IPS DF 6.9 (cell line): ENCODE data around the gene NIP7.

Experiments
- DNase-seq: peaks from one replicate; pipeline ENCODE4 v3.0.0-alpha.2; 2013; ENCODE audit warnings: low read depth, low spot score
- H3K27ac ChIP-seq: one replicate; pipeline ENCODE4 v1.5.1; 2013; ENCODE audit warnings: low read length, control low read depth
- H3K27me3 ChIP-seq: 2 replicates; pipeline ENCODE4 v1.6.1; 2013; ENCODE audit warnings: mild to moderate bottlenecking, low read length; ENCODE audit not compliant: control insufficient read depth, insufficient read depth
- H3K36me3 ChIP-seq: 2 replicates; pipeline ENCODE4 v1.6.1; 2013; ENCODE audit warnings: low read length; ENCODE audit not compliant: control insufficient read depth, insufficient read depth
- H3K4me1 ChIP-seq: 2 replicates; pipeline ENCODE4 v1.6.1; 2013; ENCODE audit warnings: low read length; ENCODE audit not compliant: control insufficient read depth, insufficient read depth
- H3K4me3 ChIP-seq: 2 replicates; pipeline ENCODE4 v1.5.1; 2013; ENCODE audit warnings: mild to moderate bottlenecking, low read length
- H3K9me3 ChIP-seq: 2 replicates; pipeline ENCODE4 v1.6.1; 2013; ENCODE audit warnings: low read length, inconsistent platforms; ENCODE audit not compliant: control insufficient read depth, insufficient read depth
- WGBS: extraction: QIAGEN DNeasy Blood & Tissue Kit; methylation state at CpG from one replicate; pipeline ENCODE4 v1.1.7; 2013; ENCODE audit warnings: mixed read lengths, missing lambda C conversion rate; ENCODE audit not compliant: insufficient read length, insufficient coverage; 5-methylcytosine and 5-hydroxymethylcytosine counted together

The NIP7 gene

DNA sequence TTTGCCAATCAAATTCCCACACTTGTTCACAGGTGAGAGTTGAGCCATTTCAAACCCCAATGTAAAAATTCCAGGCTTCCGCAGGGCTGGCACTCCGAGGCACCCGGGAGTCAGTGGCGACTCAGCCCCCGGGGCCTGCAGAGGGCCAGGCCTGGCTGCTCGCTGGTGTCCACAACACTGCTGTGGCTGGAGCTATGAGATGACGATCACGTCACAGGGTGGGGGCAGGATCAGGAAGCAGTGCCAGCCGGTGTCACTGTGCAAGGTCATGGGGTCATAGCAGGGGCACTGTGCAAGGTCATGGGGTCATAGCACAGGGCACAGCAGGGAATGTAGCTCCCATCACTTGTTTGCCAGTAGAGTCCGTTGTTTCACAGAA is 20.7 kb upstream of the NIP7 start:
- Histone ChIP-seq H3K9me3 (no peaks in the 10 kb centered on the region), H3K27ac (no peak overlapping the region), H3K4me1 (no peaks in the 10 kb centered on the region), H3K36me3 (peaks cover 42% of the 10 kb centered on the region), H3K4me3 (no peak overlapping the region), H3K27me3 (no peaks in the 10 kb centered on the region)
- no peak for DNase-seq
- WGBS: no CpG with 5 or more reads among the region's 10 CpGs

DNA sequence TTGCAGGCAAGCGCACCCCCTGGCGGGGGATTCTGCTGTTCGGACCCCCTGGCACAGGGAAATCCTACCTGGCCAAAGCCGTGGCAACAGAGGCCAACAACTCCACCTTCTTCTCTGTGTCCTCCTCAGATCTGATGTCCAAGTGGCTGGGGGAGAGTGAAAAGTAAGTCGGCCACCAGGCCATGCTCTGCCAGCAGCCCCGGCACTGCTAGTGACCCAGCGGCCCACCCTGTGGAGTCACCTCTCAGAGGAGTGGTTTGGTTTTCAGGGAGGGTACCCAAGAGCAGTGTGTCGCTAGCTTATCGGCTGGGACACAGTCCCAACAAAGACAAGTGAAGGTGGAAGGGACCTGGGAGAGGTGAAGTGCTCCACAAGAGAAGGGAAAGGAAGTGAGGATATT is 20.2 kb upstream of the NIP7 start:
- no peaks in the 10 kb centered on the region for H3K9me3 ChIP-seq
- DNase-seq: no peak
- no peaks in the 10 kb centered on the region for H3K27me3 ChIP-seq
- no peaks in the 10 kb centered on the region for H3K4me1 ChIP-seq
- H3K36me3 ChIP-seq: peaks cover 42% of the 10 kb centered on the region
- H3K27ac ChIP-seq: no peak overlapping the region
- no CpG with 5 or more reads among the region's 9 CpGs for WGBS
- H3K4me3 ChIP-seq: no peak overlapping the region

DNA sequence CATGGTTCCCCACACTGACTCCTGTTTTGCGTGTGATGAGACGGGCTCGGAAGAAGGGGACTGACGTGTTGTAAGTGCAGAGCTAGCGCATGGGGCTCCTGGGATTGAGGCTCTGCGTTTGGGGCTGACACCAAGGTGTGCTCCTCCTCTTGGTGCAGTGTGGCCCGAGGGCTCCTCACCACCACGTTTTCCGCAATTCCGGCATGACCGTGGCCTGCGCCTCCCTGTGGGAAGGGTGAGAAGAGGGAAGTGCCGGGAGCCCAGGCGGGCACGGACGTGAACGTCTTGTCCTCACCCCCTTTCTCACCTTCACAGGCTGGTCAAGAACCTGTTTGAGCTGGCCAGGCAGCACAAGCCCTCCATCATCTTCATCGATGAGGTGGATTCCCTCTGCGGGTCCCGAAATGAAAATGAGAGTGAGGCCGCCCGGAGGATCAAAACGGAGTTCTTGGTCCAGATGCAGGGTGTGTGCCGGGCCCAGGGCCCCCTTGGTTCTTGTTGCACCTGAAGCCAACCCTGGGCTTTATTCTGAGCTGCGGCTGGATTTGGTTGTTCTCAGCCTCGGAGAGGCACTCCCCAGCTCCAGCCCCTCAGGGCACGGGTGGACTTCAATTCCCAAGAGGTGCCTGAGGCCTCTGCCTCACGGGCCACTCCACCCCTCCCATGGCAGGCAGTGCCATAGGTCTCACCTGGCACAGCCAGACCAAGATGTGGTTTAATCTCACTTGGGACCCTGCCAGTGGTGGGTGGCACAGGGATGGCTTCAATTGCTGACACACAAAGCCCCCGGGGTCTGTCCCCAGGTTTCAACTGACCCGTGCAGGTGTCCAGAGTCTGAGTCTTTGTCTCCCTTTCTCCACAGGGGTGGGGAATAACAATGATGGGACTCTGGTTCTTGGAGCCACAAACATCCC is 19.5 kb upstream of the NIP7 start:
- peaks cover 45% of the 10 kb centered on the region for H3K36me3 ChIP-seq
- no peaks in the 10 kb centered on the region for H3K9me3 ChIP-seq
- DNase-seq: no peak
- no CpG with 5 or more reads among the region's 30 CpGs for WGBS
- H3K27ac ChIP-seq: no peak overlapping the region
- no peaks in the 10 kb centered on the region for H3K27me3 ChIP-seq
- no peak overlapping the region for H3K4me3 ChIP-seq
- H3K4me1 ChIP-seq: no peaks in the 10 kb centered on the region

DNA sequence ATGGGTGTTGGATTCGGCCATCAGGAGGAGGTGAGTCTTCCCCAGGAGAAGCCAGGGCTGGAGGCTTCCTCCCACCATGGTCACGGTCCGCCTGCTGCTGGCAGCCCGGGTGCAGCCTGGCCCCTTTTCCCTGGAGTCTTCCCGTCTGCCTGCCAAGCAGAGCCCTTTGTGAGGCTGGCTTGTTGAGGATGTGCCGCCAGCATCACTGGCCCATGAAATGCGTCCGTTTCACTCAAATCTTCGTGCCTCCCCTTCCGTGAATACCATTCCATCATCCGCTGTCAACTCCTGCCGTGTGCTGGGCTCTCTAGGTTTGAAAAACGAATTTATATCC is 18.9 kb upstream of the NIP7 start:
- no peak for DNase-seq
- H3K36me3 ChIP-seq: peaks cover 45% of the 10 kb centered on the region
- no peak overlapping the region for H3K27ac ChIP-seq
- H3K9me3 ChIP-seq: no peaks in the 10 kb centered on the region
- H3K27me3 ChIP-seq: no peaks in the 10 kb centered on the region
- no peak overlapping the region for H3K4me3 ChIP-seq
- no peaks in the 10 kb centered on the region for H3K4me1 ChIP-seq
- no CpG with 5 or more reads among the region's 13 CpGs for WGBS

DNA sequence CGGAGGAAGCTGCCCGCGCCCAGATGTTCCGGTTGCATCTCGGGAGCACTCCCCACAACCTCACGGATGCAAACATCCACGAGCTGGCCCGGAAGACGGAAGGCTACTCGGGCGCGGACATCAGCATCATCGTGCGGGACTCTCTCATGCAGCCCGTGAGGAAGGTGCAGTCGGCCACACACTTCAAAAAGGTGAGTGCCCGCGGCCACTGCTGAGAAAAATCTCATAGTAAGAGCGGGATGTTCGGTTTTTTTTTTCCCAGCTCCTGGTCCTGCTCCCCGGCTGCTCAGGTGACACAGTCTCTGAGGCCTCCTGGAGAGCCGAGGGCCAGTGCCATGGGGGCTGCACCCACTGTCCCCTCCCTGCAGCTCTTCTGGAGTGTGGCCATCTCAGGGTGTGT is 18.5 kb upstream of the NIP7 start:
- Histone ChIP-seq H3K27ac (no peak overlapping the region), H3K27me3 (no peaks in the 10 kb centered on the region), H3K36me3 (peaks cover 47% of the 10 kb centered on the region), H3K9me3 (no peaks in the 10 kb centered on the region), H3K4me1 (no peaks in the 10 kb centered on the region), H3K4me3 (no peak overlapping the region)
- no peak for DNase-seq
- WGBS: no CpG with 5 or more reads among the region's 22 CpGs

DNA sequence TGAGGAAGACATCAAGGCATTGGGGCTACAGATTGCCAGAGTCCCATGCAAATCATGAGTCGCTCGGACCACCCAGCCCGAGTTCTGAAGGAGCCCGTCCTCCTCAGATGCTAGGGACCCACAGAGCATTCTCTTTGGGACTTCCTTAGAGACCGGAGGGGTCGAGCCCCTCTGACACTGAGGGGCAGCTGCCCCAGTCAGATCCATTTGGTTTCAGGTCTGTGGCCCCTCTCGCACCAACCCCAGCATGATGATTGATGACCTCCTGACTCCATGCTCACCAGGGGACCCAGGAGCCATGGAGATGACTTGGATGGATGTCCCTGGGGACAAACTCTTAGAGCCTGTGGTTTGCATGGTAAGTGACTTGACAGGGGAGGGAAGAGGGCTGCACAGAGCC is 17.2 kb upstream of the NIP7 start:
- no peaks in the 10 kb centered on the region for H3K4me1 ChIP-seq
- H3K4me3 ChIP-seq: no peak overlapping the region
- peaks cover 41% of the 10 kb centered on the region for H3K36me3 ChIP-seq
- no peak for DNase-seq
- no peaks in the 10 kb centered on the region for H3K9me3 ChIP-seq
- H3K27me3 ChIP-seq: no peaks in the 10 kb centered on the region
- no CpG with 5 or more reads among the region's 7 CpGs for WGBS
- H3K27ac ChIP-seq: no peak overlapping the region

DNA sequence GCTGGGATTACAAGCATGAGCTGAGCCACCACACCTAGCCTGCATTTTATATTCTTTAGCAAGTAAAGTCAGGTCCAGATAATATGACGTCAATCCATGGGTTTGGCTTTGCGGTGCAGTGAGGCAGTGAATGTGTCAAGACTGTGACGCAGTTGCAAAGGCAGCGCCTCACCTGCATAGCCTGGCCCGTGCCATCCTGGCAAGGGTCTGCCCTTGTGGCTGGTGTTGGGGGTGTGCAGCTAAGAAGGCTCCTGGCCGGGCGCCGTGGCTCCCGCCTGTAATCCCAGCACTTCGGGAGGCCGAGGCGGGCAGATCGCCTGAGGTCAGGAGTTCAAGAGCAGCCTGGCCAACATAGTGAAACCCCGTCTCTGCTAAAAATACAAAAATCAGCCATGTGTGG is 16.2 kb upstream of the NIP7 start:
- no peaks in the 10 kb centered on the region for H3K4me1 ChIP-seq
- no peak overlapping the region for H3K27ac ChIP-seq

DNA sequence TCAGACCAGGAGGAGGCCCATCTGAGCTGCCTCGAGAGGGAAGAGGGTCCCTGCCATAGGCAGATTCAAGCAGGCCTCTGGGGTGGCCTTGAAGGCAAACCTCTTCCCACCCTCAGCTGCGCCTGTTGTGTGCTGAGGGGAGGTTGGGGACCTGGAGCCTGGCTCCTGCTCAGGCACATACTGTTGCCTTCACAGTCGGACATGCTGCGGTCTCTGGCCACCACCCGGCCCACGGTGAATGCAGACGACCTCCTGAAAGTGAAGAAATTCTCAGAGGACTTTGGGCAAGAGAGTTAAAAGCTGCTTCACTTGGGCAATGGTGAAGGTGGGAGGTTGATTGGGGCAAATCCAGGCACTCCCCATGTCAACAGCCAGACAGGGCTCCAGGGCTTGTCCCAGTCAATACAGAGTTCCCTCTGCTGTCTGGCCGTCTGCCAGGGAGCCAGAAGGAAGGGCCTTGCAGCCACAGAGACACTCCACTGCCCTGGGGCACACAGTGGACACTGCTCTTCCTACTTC is 15.5 kb upstream of the NIP7 start:
- DNase-seq: no peak
- no CpG with 5 or more reads among the region's 8 CpGs for WGBS
- Histone ChIP-seq H3K27ac (no peak overlapping the region), H3K4me3 (no peak overlapping the region), H3K36me3 (peaks cover 37% of the 10 kb centered on the region), H3K4me1 (no peaks in the 10 kb centered on the region), H3K9me3 (no peaks in the 10 kb centered on the region), H3K27me3 (no peaks in the 10 kb centered on the region)

More for the DNA sequence above, 16.2 kb upstream of the NIP7 start:
- no CpG with 5 or more reads among the region's 14 CpGs for WGBS
- Histone ChIP-seq H3K27me3 (no peaks in the 10 kb centered on the region), H3K36me3 (peaks cover 41% of the 10 kb centered on the region), H3K4me3 (no peak overlapping the region), H3K9me3 (no peaks in the 10 kb centered on the region)
- DNase-seq: no peak

DNA sequence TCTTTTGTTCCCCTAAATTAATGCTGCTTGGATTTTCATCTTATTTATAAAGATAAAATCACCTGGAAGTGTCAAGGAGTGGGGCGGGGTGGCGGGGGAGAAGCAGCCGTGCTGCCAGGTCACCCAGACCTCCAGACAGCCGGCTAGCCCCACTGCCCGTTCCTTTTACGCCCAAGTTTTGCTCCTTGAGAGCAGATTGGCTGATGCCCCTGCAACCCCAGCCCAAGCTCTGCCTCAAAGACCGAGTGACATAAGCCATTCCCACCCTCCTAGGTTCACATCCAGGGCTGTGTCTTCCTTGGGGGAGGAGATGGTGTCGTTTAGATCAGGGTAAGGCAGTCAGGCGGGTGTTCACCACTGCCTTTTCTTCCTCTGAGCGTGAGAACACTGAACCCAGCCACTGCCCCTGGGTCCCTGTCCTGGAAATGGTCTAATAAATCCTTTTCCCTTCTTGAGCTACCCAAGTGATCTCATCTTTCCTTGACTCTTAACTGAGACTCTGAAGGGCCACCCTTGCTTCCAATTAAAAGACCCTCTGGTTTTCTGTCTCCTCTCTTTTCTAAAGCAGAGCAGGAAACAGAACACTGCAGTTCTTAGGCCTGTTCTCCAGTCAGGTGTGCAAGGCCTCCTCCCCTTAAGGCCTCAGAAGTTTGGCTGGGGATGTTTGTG is 14.9 kb upstream of the NIP7 start:
- Histone ChIP-seq H3K9me3 (no peaks in the 10 kb centered on the region), H3K36me3 (peaks cover 31% of the 10 kb centered on the region), H3K27me3 (no peaks in the 10 kb centered on the region), H3K4me1 (no peaks in the 10 kb centered on the region), H3K27ac (no peak overlapping the region), H3K4me3 (no peak overlapping the region)
- no CpG with 5 or more reads among the region's 10 CpGs for WGBS
- no peak for DNase-seq

DNA sequence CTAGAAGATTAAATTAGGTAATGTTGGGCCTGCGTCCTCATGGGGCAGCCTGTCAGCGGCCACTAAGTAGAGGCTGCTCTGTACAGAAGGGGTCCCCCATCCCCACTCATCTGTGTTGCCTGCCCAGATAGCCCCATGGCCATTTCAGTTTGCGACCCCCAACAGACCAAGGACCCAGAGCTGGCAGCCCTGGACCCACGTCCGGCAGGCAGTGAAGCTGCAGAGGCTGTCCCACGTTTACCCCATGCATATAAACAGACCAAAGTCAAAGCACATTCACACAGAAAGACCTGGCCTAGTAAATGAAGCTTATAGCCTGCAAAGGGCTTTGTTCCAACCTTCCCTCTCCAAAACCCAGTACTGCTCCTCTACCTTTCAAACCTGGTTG is 13.8 kb upstream of the NIP7 start:
- H3K27me3 ChIP-seq: no peaks in the 10 kb centered on the region
- peaks cover 24% of the 10 kb centered on the region for H3K36me3 ChIP-seq
- no peak overlapping the region for H3K27ac ChIP-seq
- no peaks in the 10 kb centered on the region for H3K4me1 ChIP-seq
- WGBS: no CpG with 5 or more reads among the region's 6 CpGs
- no peak for DNase-seq
- H3K4me3 ChIP-seq: no peak overlapping the region
- no peaks in the 10 kb centered on the region for H3K9me3 ChIP-seq
